GM23248 (cell line): ENCODE results near the gene TMEM52B. TPM values are rescaled to one million over a fixed set of nuclear protein-coding genes. Genes with fewer than 3 reads are reported as not detected.

Experiments used
- DNase-seq: peaks from one replicate; pipeline ENCODE4 v3.0.0-alpha.2; 2015
- H2AFZ ChIP-seq: fragments of 200-600 bp; sonication (generic); 2 replicates; pipeline ENCODE4 v1.6.1; 2016; ENCODE audit warnings: antibody characterized with exemption
- H3F3A ChIP-seq: fragments of 200-600 bp; sonication (generic); 2 replicates; pipeline ENCODE4 v1.6.1; 2016; ENCODE audit warnings: mild to moderate bottlenecking, antibody characterized with exemption, mixed run types; ENCODE audit not compliant: insufficient read depth
- H3K27ac ChIP-seq: fragments of 200-600 bp; sonication (generic); 2 replicates; pipeline ENCODE4 v1.5.1; 2016; ENCODE audit warnings: mild to moderate bottlenecking
- H3K27me3 ChIP-seq: fragments of 200-600 bp; sonication (generic); replicated peaks from 2 replicates; pipeline ENCODE4 v1.6.1; 2016; ENCODE audit warnings: mild to moderate bottlenecking; ENCODE audit not compliant: insufficient read depth
- H3K36me3 ChIP-seq: fragments of 200-600 bp; sonication (generic); 2 replicates; pipeline ENCODE4 v1.6.1; 2016; ENCODE audit warnings: low read depth, mild to moderate bottlenecking
- H3K4me1 ChIP-seq: fragments of 200-600 bp; sonication (generic); 2 replicates; pipeline ENCODE4 v1.6.1; 2016; ENCODE audit warnings: mild to moderate bottlenecking; ENCODE audit not compliant: insufficient read depth
- H3K4me2 ChIP-seq: fragments of 200-600 bp; sonication (generic); one replicate; pipeline ENCODE4 v1.6.1; 2016; ENCODE audit warnings: mild to moderate bottlenecking; ENCODE audit not compliant: unreplicated experiment
- H3K4me3 ChIP-seq: fragments of 200-600 bp; sonication (generic); 2 replicates; pipeline ENCODE4 v1.5.1; 2016; ENCODE audit warnings: mild to moderate bottlenecking
- H3K79me2 ChIP-seq: fragments of 200-600 bp; sonication (generic); 2 replicates; pipeline ENCODE4 v1.6.1; 2016; ENCODE audit warnings: mild to moderate bottlenecking; ENCODE audit not compliant: insufficient read depth
- H3K9ac ChIP-seq: fragments of 200-600 bp; sonication (generic); 2 replicates; pipeline ENCODE4 v1.6.1; 2016; ENCODE audit warnings: mild to moderate bottlenecking
- H3K9me2 ChIP-seq: fragments of 200-600 bp; sonication (generic); 2 replicates; pipeline ENCODE4 v1.6.1; 2016; ENCODE audit warnings: mixed run types, mild to moderate bottlenecking, moderate library complexity; ENCODE audit not compliant: insufficient read depth
- H3K9me3 ChIP-seq: fragments of 200-600 bp; sonication (generic); one replicate; pipeline ENCODE4 v1.6.1; 2017; ENCODE audit warnings: low read depth
- H4K20me1 ChIP-seq: fragments of 200-600 bp; sonication (generic); 2 replicates; pipeline ENCODE4 v1.6.0; 2016; ENCODE audit not compliant: insufficient read depth
- EZH2 ChIP-seq: fragments of 200-600 bp; sonication (generic); IDR thresholded peaks from 2 replicates; pipeline ENCODE4 v1.6.1; 2018; ENCODE audit warnings: antibody characterized with exemption, mild to moderate bottlenecking; ENCODE audit not compliant: insufficient read depth, poor library complexity, severe bottlenecking
- EZH2phosphoT487 ChIP-seq: fragments of 200-600 bp; sonication (generic); IDR thresholded peaks from 2 replicates; pipeline ENCODE4 v1.6.1; 2018; ENCODE audit warnings: antibody characterized with exemption, moderate library complexity, mild to moderate bottlenecking, low read depth; ENCODE audit not compliant: insufficient read depth
- WGBS, 2 experiments: methylation state at CpG; one replicate each; pipeline ENCODE4 v1.1.6; 2015 to 2017; ENCODE audit warnings: low lambda C conversion rate in 2 of 2, low coverage in 1 of 2; ENCODE audit errors: missing lambda C conversion rate in 2 of 2; 5-methylcytosine and 5-hydroxymethylcytosine counted together
- in situ Hi-C: fragments of 300-500 bp; cut with MboI; formaldehyde crosslinking; loops from 2 replicates; pipeline ENCODE4 v1.15.0; 2020
- polyA plus RNA-seq: library from polyadenylated mRNA; unstranded; fragments of >200 nt; fragmentation: Nextera tagmentation; extraction: Ambion mirVana; gene quantifications from 2 replicates; pipeline ENCODE4 v1.2.1, GENCODE V29; 2016
- total RNA-seq: library from RNA; depleted of rRNA; stranded (reverse); fragments of >200 nt; shearing (Covaris generic); gene quantifications from 2 replicates; pipeline ENCODE4 v1.2.3, GENCODE V29; 2014; rRNA removed

Gene TMEM52B
- total and polyA plus RNA-seq, 2 experiments from 2014 or later: 0.25 to 6.7 TPM

DNA sequence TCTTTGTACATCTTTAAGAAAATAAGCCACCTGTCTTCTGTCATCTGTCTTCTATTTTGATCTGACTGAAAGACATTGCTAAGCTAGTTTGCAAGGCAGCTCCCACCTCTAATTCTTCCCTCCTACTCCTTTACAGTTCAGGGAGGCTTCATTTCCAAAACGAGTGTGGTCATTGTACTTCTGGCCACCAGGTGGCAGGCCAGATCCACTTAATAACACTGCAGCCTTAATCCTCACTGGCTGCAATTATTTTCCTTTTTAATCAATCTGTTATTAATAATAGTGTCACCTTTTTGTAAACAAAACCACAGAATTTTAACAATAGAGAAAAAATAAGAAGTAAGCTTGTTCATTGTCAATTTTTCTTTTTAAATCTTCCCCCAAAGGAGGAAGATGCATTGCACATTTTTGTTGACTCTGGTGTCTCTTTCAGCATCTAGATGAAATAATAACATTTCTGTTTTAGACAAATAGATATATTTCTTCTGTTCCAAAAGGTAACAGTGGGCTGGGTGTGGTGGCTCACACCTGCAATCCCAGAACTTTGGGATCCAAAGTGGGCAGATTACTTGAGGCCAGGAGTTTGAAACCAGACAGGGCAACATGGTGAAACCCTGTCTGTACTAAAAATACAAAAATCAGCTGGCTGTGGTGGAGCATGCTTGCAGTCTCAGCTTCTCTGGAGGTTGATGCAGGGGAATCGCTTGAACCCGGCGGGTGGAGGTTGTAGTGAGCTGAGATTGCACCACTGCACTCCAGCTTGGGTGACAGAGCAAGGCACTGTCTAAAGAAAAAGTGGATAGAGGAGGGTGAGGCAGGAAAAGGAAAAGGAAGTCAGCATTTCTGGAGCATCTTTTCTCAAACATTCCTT, 57.2 kb downstream of the TMEM52B start:
- Histone ChIP-seq H4K20me1 (no peaks in the 10 kb centered on the region), H3K27ac (no peak overlapping the region), H3K4me3 (no peak overlapping the region), H3K4me2 (no peak overlapping the region), H3K9me3 (no peaks in the 10 kb centered on the region), H3K79me2 (no peaks in the 10 kb centered on the region), H3K36me3 (no peaks in the 10 kb centered on the region), H3F3A (no peaks in the 10 kb centered on the region), H3K9me2 (no peaks in the 10 kb centered on the region), H3K9ac (no peak overlapping the region), H3K27me3 (no peaks in the 10 kb centered on the region), H3K4me1 (peaks cover 2% of the 10 kb centered on the region), H2AFZ (no peak overlapping the region)
- DNase-seq: peak; percentile 61
- TF ChIP-seq EZH2phosphoT487 (no peak), EZH2 (no peak)
- 43 to 47% methylated on average over 4 of the region's 4 CpGs for WGBS, 2 experiments
- in situ Hi-C loops: loop anchor here (10.0 kb wide), 1 partner anchor 519 kb away; no protein-coding TSS in a partner anchor

DNA sequence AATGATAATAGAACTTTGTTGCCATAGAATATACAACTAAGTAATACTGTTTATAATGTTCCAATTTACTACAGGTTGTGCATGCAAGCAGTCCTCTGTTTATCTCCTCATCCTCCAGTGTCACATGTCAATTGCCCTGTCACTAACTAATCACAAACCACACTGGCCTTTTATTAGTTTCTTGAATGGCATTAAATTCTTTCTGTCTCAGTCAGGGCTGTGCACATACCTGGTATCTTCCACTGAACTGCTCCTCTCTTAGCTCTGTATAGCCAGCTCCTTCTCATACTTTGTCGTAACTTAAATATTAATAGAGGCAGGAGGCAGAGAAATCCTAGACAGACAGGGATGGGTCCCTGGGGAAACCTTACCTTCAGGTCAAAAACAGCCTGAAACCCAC, 57.9 kb downstream of the TMEM52B start:
- WGBS, 2 experiments: 95 to 100% methylated on average over 1 of the region's 1 CpG
- Histone ChIP-seq H3K4me1 (peaks cover 7% of the 10 kb centered on the region), H3K36me3 (no peaks in the 10 kb centered on the region), H3F3A (no peaks in the 10 kb centered on the region), H3K79me2 (no peaks in the 10 kb centered on the region), H3K9ac (no peak overlapping the region), H3K9me3 (no peaks in the 10 kb centered on the region), H3K9me2 (no peaks in the 10 kb centered on the region), H4K20me1 (no peaks in the 10 kb centered on the region), H2AFZ (no peak overlapping the region), H3K4me2 (no peak overlapping the region), H3K4me3 (no peak overlapping the region), H3K27me3 (no peaks in the 10 kb centered on the region), H3K27ac (no peak overlapping the region)
- DNase-seq: no peak
- in situ Hi-C loops: loop anchor here (10.0 kb wide), 1 partner anchor 518 kb away; no protein-coding TSS in a partner anchor
- no peak for TF ChIP-seq EZH2
- no peak for TF ChIP-seq EZH2phosphoT487

DNA sequence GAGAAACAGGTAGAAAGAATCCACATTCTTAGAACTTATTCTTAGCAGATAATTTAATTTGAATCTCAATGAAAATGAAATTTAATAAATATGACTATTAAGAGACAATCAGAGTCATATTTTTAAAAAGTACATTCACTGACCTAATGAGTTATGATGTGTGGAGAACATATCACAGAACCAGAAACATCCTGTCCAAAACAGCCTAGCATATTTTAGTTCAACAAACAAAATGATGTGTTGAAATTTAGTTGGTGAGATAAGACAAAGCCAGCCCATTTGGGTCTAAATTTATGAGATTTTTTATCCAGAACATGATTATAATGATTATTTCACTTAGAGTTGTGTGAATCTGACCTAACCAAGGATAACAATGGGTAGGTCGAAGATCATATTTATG, 59.7 kb downstream of the TMEM52B start:
- in situ Hi-C loops: loop anchor here (10.0 kb wide), 1 partner anchor 516 kb away; no protein-coding TSS in a partner anchor
- Histone ChIP-seq H3K27ac (no peak overlapping the region), H3K9ac (no peak overlapping the region), H3K4me2 (no peak overlapping the region), H3K27me3 (no peaks in the 10 kb centered on the region), H3F3A (no peaks in the 10 kb centered on the region), H3K36me3 (no peaks in the 10 kb centered on the region), H3K4me1 (peaks cover 7% of the 10 kb centered on the region), H2AFZ (no peak overlapping the region), H3K9me2 (no peaks in the 10 kb centered on the region), H3K79me2 (no peaks in the 10 kb centered on the region), H3K4me3 (no peak overlapping the region), H3K9me3 (no peaks in the 10 kb centered on the region), H4K20me1 (no peaks in the 10 kb centered on the region)
- 91 to 96% methylated on average over 1 of the region's 1 CpG for WGBS, 2 experiments
- no peak for DNase-seq
- TF ChIP-seq EZH2: no peak
- TF ChIP-seq EZH2phosphoT487: no peak

GRCh38 chr12:10241290-10241689, 62.5 kb downstream of the TMEM52B start:
- TF ChIP-seq EZH2phosphoT487 (no peak), EZH2 (no peak)
- DNase-seq: peak; percentile 37
- no peaks in the 10 kb centered on the region for H3K9me2 ChIP-seq
- in situ Hi-C loops: no loop called here
- peaks cover 7% of the 10 kb centered on the region for H3K4me1 ChIP-seq
- H4K20me1 ChIP-seq: no peaks in the 10 kb centered on the region
- H3F3A ChIP-seq: no peaks in the 10 kb centered on the region
- 54 to 58% methylated on average over 3 of the region's 3 CpGs for WGBS, 2 experiments
- no peaks in the 10 kb centered on the region for H3K9me3 ChIP-seq
- H3K4me2 ChIP-seq: no peak overlapping the region
- no peaks in the 10 kb centered on the region for H3K79me2 ChIP-seq
- H3K27ac ChIP-seq: no peak overlapping the region
- H3K36me3 ChIP-seq: no peaks in the 10 kb centered on the region
- no peaks in the 10 kb centered on the region for H3K27me3 ChIP-seq
- no peak overlapping the region for H3K4me3 ChIP-seq
- no peak overlapping the region for H3K9ac ChIP-seq
- no peak overlapping the region for H2AFZ ChIP-seq

Other genes starting within 250 kb of the TMEM52B start
- not detected in 2 replicates for gene CLEC2A, start 246.7 kb upstream of the TMEM52B start, total RNA-seq
- gene CLEC2A, start 246.7 kb upstream of the TMEM52B start, polyA plus RNA-seq: not detected in 2 replicates
- gene CLEC12A, start 207.6 kb upstream of the TMEM52B start, total RNA-seq: not detected in 2 replicates
- not detected in 2 replicates for gene CLEC12A, start 207.6 kb upstream of the TMEM52B start, polyA plus RNA-seq
- not detected in 2 replicates for gene CLEC1B, start 179.9 kb upstream of the TMEM52B start, total RNA-seq
- not detected in 2 replicates for gene CLEC1B, start 179.9 kb upstream of the TMEM52B start, polyA plus RNA-seq
- gene CLEC12B, start 168.4 kb upstream of the TMEM52B start, total RNA-seq: not detected in 2 replicates
- gene CLEC12B, start 168.4 kb upstream of the TMEM52B start, polyA plus RNA-seq: not detected in 2 replicates
- not detected in 2 replicates for gene CLEC9A, start 148.3 kb upstream of the TMEM52B start, total RNA-seq
- not detected in 2 replicates for gene CLEC9A, start 148.3 kb upstream of the TMEM52B start, polyA plus RNA-seq
- gene CLEC1A, start 80.0 kb upstream of the TMEM52B start, total RNA-seq: not detected in 2 replicates
- not detected in 2 replicates for gene CLEC1A, start 80.0 kb upstream of the TMEM52B start, polyA plus RNA-seq
- not detected in 2 replicates for gene CLEC7A, start 48.8 kb upstream of the TMEM52B start, total RNA-seq
- not detected in 2 replicates for gene CLEC7A, start 48.8 kb upstream of the TMEM52B start, polyA plus RNA-seq
- gene OLR1, start 6.9 kb upstream of the TMEM52B start, total RNA-seq: 6.3 and 6.8 TPM in 2 replicates
- 4.4 and 4.6 TPM in 2 replicates for gene OLR1, start 6.9 kb upstream of the TMEM52B start, polyA plus RNA-seq
- 98.6 and 127 TPM in 2 replicates for gene GABARAPL1, start 33.8 kb downstream of the TMEM52B start, total RNA-seq
- 94.9 and 97.4 TPM in 2 replicates for gene GABARAPL1, start 33.8 kb downstream of the TMEM52B start, polyA plus RNA-seq
- gene KLRD1, start 128.8 kb downstream of the TMEM52B start, total RNA-seq: 0.11 and 0.13 TPM in 2 replicates
- 0.01 and 0.25 TPM in 2 replicates for gene KLRD1, start 128.8 kb downstream of the TMEM52B start, polyA plus RNA-seq
- not detected in 2 replicates for gene KLRK1, start 211.0 kb downstream of the TMEM52B start, total RNA-seq
- gene KLRK1, start 211.0 kb downstream of the TMEM52B start, polyA plus RNA-seq: not detected in 2 replicates
- not detected in 2 replicates for gene KLRC4, start 230.7 kb downstream of the TMEM52B start, total RNA-seq
- gene KLRC4, start 230.7 kb downstream of the TMEM52B start, polyA plus RNA-seq: not detected in 2 replicates
- gene KLRC3, start 241.6 kb downstream of the TMEM52B start, total RNA-seq: not detected in 2 replicates
- gene KLRC3, start 241.6 kb downstream of the TMEM52B start, polyA plus RNA-seq: not detected in 2 replicates